Right forelimb (tissue), 1 donor: ENCODE measurements around the gene HHAT.

Source experiments
- DNase-seq: peaks from one replicate; pipeline ENCODE4 v3.0.0-alpha.2; 2018

The HHAT gene

DNA sequence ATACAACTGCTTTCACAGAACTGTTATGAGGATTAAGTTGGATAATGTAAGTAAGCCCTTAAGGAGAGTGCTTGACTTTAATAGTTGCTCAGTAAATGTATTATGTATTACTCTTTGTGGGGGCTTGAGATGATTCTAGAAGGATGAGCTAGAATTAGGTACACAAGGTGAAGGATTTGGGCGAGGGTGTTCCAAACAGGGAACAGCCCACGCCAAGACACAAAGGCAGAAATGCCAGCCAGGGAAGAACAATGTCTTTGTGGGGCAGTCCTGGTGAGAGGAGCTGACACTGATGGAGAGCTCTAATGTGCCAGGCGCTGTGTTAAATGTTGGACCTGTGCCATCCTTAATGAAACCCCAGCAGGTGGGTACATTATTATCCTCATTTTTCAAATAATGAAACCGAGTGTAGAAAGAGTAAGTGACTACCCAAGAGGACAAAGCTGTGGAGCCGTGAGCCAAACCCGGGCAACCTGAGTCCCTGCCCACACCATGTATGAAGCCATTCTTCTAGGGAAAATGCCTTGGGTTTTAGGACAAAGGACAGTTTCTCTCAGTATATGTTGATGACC, 362.4 kb downstream of the HHAT start:
- DNase-seq, result no peak

DNA sequence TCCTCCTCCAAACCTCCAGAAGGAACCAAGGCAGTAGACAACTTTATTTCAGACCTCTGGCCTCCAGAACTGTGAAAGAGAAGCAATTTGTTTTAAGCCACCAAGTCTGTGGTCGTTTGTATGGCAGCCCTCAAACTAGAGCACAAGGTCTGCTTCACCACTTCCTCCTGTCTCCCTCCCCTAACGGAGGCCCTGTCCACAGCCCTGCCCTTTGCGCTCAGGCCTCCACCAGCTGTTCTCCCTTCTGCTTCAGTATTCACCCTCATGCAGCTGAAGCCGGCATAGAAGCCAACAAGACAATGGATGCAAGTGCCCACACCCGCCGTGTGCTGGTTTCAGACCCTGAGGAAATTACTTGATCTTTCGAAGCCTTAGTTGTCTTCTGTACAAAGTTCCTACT, 364.1 kb downstream of the HHAT start:
- DNase-seq, result no peak

DNA sequence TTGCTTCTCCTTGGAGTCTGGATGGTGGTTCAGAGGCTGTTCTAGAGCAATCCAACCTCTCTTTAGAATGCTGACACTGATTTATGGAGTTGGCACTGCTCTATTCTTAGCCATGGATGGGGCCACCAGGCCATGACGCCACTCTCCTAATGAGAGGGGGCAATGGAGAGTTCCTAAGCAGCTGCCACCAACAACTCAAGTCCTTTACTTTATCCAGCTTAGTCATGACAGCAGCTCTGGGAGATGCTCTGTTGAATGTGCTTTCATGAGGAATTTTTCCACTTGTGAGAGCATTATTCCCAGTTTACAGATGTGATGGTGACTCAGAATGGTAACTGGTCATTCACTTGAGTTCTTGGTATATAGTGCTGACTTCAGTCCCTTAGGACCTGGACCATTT, 366.3 kb downstream of the HHAT start:
- DNase-seq, result no peak

DNA sequence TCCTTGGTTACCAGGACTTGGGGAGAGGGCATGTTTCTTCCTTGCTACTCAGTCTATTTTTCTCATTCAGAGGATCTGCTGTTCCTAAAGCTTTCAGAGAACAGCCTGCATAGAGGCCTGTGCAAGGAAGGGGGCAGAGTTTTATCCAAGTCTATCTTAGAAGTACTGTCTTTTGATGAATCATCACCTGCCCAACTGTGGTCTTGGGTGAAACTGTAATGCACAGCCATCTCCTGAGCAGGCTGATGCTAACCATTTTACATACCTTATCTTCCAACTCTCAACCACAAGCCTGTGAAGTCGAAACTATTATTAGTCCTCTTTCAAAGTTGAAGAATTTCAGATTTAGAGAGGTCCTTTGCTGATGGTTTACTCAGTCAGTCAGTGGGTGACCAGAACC, 368.0 kb downstream of the HHAT start:
- no peak for DNase-seq

DNA sequence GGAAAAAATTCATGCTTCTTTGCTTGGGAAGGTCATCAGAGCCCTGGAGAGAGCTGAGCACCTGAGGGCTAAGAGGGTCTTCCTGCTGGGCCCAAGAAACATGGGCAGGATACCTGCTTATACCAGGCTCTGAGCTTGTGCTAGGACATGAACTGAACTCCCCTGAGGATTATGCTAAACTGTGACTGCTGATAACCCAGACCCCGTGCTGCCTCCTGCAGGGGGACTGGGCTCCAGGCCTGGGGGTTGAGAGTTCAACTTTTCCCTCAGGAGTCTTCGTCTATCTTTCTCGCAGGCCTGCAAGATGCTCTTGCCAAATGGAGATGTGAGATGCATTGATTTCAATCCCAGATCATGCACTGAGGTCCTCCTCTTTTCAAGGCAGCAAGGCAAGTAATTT, 368.5 kb downstream of the HHAT start:
- DNase-seq, result no peak

DNA sequence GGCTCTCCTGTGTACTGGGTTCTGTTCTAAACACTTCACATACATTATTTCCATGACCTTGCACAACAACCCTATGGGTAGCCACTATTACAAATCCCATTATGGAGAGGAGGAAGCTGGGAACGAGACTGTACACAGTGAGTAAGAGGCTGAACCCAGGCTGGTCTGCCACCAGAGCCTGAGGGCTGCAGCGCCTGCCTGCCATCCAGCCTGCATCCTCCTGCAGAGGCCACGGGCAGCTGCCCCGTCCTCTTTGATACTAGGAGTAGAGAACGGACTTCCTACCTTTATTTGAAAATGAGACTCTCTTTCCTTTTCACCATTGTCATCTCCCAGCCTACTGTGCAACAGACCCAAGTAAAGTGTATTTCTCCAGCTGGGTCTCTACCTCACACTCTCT, 370.0 kb downstream of the HHAT start:
- DNase-seq, result no peak

DNA sequence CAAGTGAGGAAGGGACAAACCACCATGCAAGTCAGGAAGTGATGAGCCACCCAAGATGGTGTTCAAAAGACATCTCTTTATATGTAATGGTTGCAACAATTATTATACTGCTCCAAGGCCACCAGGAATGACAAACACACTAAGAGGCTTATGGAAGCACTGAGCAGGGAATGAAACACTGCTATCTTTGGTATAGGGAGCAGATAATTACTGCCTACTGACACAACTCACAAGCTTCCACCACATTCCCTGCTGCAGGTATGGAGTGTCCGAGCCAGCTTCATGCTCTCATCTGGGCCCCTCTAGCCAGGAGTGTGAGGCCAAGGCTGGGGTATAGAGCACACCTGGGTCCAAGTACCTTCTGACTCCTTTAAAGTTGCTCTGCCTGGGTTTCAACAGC, 371.4 kb downstream of the HHAT start:
- DNase-seq, result no peak

DNA sequence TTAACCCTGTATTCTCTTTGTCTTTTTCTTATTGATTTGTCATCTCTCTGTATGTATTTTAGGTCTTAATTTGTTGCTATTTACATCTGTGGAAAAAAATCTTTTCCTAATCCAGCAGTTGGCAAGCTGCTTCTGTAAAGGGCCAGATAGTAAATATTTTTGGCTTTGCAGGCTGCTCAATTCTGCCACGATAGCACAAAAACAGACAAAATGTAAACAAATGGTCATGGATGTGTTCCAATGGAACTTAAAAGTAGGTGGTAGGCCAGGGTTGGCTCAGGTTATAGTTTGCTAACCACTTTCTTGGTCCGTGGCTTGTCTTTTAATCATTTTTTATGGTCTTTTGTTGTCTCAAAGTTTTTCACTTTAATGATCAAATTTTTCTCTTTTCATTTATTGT, 371.8 kb downstream of the HHAT start:
- DNase-seq, result no peak

DNA sequence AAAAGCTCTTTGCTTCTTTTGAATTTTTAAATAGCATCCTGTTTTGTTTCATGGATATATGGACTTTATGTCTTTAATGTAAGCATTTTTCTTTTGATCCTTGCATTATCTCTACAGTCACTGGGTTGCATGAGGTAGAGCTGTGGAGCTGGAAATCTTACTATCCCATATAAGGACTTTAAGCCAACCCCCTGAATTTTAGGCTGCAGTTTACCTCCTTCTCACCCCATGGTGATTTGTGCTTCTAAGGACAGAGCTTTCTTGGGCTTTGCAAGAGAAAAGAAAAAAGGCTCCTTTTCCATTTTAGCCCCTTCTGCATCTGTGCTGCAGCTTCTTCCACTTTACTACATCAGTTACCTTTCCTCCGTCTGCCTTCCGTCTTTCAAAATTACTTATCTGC, 373.8 kb downstream of the HHAT start:
- DNase-seq, result no peak

DNA sequence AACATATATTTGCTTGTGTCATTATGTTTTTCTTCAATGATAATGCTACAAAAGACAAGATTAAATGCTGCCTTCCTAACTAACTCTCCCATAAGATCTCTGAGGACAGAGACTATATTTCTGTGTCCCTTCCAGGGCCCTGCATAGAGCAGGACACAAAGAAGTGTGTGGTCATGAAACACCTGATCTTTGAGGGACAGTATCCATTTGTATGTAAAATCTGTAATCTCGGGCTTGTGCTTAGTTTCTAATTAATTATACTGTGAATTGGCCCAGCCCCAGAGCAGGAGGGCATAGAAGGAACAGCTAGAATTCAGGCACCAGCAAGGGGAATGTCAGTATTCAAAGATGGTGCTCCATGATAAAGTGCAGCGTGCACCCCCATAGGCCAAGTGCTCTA, 374.9 kb downstream of the HHAT start:
- no peak for DNase-seq

DNA sequence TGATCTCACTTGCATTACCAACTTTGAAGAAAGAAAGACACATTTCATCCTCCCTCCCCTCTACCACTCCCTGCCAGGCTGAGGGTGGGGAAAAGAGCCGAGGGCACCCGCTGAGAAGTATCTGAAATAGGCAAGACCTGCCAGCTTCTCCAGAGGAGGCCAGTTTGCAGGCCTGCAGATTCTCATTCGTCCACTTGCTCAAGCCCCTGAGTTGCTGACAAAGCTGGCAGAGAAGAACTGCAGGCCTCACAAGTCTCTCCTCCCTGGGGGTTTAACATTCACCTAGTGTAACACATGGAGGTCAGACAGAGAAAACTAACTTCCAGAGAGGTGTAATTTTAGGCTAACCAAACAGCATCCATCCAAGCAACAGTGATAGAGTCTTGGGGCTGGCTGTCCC, 376.4 kb downstream of the HHAT start:
- no peak for DNase-seq

DNA sequence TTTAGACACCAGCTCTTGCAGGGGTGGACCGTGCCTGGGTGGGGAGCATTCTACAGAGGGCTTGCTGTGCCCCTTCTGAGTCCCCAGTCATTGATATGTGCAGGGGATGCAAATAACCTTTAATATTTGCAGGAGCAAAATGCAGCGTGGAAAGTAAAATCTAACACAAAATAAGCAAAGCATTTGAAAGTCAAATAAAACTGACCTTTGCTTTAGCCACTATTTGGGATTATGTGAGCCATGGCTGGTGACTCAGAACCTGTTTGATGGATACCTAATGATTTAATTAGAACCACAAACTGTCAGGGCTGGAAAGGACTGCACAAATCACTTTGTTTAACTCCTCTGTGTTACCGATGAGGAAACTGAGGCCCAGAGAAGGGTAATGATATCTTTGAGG, 377.5 kb downstream of the HHAT start:
- DNase-seq, result no peak

DNA sequence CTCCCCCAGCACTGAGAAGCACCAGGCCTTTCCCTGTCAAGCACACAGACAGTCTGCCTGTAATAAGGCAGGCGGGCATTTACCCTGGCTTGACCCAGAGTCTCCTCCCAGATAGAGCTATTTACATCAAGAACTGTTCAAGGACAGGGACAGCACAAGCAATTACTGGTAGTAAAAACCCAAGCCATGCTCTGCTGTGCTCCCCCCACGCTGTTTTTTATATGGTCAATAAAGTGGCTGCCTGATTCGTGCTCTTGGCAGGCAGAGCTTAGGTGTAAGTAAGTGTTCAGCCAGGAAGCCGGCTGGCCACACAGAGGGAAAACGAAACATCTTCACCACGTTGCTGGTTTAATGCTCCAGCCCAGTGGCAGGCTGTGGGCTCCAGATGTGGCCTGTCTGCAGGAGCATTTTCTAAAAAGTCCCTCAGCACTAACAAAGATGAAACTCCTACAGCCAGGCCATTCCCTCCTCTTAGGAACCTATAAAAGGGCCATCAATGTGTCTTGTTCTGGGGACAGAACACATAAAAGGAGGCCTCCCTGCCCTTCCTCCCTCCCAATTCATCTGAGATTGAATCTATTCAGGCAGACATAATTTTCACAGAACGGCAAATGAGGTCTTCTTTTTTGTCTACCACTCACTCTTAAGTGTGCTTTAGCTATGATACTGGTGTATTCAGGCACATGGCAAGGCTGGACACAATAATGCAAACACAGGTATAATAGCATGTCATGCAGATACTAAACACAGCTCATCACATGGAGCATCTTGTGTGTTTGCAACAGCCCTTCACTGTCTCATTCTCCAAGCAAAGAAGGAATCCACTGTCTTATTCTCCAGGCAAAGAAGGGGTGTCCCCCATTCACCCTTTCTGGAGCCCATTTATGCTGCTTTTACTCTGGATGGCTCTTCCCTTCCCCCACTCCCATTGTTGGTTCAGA, 378.9 kb downstream of the HHAT start:
- DNase-seq, result no peak

DNA sequence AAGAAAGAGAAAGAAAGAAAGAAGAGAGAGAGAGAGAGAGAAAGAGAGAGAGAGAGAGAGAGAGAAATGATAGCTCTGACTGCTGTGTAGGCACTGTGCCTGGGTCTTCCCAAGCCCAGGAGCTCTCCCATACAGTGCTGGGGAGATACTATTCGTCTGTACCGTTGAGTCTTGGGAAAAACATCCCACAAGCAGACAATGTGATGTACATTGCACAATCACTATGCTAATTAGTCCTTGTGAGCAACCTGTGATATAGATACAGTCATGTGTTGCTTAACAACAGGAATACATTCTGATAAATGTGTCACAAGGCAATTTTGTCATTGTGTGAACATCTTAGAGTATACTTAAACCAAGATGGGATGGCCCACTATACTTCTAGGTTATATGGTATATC, 381.0 kb downstream of the HHAT start:
- no peak for DNase-seq

DNA sequence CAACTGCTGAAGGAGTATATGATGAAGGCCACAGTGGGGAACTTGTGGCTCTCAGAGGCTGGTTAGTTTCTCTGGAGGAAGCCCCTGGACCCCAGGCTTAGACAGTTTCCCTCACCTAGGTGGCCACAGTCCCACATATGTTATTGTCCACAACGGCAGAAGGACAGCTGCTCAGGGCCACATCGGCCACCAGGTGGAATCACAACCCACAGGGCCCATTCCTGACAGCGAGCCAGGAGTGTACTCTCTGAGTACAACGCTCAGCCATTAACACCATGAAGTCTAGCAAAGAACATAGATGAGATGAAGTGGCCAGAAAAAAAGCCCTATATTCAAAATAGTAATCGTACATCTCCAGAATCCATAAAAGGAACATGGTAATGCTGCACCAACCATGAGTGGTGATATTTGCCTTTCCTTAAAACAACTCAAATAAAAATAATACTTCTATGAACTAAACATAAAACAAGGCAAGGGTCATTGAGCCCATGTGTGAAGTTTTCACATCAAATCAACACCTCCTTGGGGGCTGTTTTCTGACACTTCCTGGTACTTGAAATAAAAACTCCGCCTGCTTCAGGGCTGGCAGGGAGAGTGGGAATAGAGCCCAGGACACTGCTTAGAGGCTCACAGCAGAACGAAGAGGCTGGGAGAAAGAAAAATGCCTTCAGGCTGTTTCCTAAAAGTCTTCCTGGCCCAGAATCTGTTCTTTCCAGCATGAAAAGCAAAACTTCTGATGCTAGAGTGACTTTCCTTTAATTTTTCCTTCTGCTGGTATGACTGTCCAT, 383.3 kb downstream of the HHAT start:
- DNase-seq, result no peak

DNA sequence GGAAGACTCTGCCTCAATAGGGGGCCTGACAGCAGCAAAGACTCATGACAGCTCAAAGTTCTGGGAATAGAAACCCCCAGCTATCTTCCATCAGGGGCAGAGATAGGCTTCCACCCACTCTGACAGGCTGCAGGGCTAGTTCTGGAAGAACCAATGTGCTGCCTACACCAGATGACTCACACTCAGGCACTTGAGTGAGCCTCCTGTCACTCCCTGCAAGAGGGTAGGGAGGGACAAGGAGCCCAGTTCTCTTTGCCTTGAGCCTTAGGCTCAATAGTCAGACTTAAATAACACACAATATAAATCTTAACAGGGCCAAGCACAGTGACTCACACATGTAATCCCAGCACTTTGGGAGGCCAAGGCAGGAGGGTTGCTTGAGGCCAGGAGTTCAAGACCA, 386.4 kb downstream of the HHAT start:
- DNase-seq, result no peak

DNA sequence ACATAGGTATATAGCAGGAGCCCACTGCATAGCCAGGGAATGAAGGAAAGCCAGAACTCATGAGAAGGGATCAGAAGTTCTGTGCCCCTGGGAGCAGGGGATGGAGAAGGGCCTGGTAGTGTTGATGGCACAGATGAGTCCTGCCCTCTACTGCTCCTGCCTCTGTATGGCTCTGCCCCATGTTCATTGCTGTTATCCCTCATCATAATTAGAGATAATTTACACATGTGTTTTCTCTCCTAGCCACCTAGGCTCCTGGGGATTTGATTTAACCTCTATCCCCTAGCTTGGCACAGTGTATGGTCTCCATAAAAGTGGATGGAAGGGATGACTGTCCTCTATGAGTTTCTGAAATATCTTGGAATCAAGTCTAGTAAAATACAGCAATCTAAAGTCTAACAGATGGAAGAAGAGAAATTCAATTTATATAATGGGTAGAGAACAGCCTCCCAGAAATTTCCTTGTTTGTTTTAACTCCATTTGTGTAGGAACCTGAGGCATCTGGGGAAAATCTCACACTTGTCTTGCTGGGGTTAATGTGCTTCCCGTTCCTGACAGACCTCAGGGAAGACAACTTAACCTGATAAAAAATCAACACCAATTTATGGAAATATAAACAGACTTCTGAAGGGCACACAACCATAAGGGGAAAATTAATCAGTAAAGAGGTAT, 393.8 kb downstream of the HHAT start:
- DNase-seq, result no peak

DNA sequence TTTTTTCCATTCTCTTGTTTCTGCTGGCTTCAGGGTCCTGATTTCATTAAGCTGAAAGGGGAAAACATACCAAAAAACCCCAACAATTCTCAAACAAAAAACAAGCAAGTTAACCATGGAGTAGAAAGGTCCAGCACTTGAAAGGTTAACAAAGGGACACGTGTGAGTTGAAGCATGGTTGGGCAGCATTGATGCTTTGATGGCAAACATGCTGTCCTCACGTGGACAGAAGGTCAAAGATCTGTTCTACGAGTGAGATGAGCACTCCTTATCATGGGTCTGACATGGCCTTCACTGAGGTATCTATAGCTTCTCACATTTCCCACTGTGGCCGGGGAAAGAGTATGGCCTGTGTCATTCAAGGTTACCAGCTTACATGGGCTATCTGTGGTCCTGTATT, 394.9 kb downstream of the HHAT start:
- DNase-seq, result no peak

DNA sequence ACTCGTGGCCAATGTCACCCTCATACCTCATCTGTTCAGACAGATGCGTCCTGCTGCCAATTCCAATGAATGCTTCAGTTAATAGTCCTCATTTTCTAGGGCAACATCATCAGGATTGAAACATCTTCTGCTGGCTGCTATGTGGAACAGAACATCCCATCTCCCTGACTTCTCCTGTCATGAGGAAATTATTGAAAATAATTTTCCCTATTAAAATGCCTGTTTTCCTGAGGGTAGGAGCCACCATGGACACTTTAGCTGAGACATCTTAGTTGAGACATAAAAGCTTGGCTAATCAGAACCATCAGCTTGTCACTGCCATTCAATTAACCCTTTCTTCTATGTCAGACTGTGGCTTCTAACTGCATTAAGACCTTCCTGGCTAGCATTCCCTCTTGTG, 396.1 kb downstream of the HHAT start:
- no peak for DNase-seq
